GM12878 (cell line): ENCODE measurements around the gene RBMX. TPM values are rescaled to one million over a fixed set of nuclear protein-coding genes. Genes with fewer than 3 reads are reported as not detected.

Experiments used
- ATAC-seq: fragments of 200-7000 bp; cut with Tn5 transposase; 3 replicates; pipeline ENCODE4 v1.9.1; 2020; ENCODE audit warnings: mild to moderate bottlenecking, moderate library complexity
- BruUV-seq: library from RNA; stranded (reverse); fragments of 400-500 nt; replicated peaks from 2 replicates; lab custom pipeline; 2021; lab: Mats Ljungman, UMichigan
- CTCF ChIA-PET: fragments of 300-600 bp; sonication (Branson Sonifier 250); formaldehyde crosslinking; extraction: SDS; loops from one replicate; lab custom pipeline; 2021; ENCODE audit warnings: inconsistent platforms; lab: Yijun Ruan, JAX
- POLR2A ChIA-PET: fragments of 350-600 bp; formaldehyde crosslinking; extraction: SDS; loops from one replicate; lab custom pipeline; 2021; ENCODE audit warnings: inconsistent platforms; lab: Charles Lee
- RAD21 ChIA-PET: fragments of 300-600 bp; sonication (Branson Sonifier 250); formaldehyde crosslinking; loops from one replicate; lab custom pipeline; 2023; ENCODE audit warnings: antibody characterized with exemption; ENCODE audit not compliant: unreplicated experiment; lab: Charles Lee
- SMC1A ChIA-PET: fragments of 300-600 bp; sonication (Branson Sonifier 250); formaldehyde crosslinking; loops from one replicate; lab custom pipeline; 2023; ENCODE audit not compliant: unreplicated experiment, uncharacterized antibody; lab: Charles Lee
- DNase-seq: peaks from one replicate; pipeline ENCODE4 v3.0.0-alpha.2; 2011; ENCODE audit warnings: low read depth, low spot score
- FAIRE-seq: peaks from 3 replicates; lab custom pipeline; 2011; peaks lifted over from hg19 to GRCh38; lab: Jason Lieb, UNC
- H2AFZ ChIP-seq: 2 replicates; pipeline ENCODE4 v1.6.0; 2011; ENCODE audit warnings: low read depth, low read length, control low read depth; ENCODE audit not compliant: control insufficient read depth
- H3K27ac ChIP-seq: 2 replicates; pipeline ENCODE4 v1.5.1; 2011; ENCODE audit warnings: control low read depth; ENCODE audit not compliant: control insufficient read depth, insufficient read depth
- H3K27me3 ChIP-seq, 2 experiments: replicated peaks in 1 of 2; 2 replicates each; pipeline versions ENCODE4 v1.6.0 to v1.6.1; 2011; ENCODE audit warnings: low read length in 1 of 2; ENCODE audit not compliant: control insufficient read depth in 2 of 2, insufficient read depth in 2 of 2
- H3K36me3 ChIP-seq, 2 experiments: 2 replicates each; pipeline ENCODE4 v1.5.1; 2011; ENCODE audit warnings: low read length in 1 of 2; ENCODE audit not compliant: control insufficient read depth in 2 of 2, insufficient read depth in 2 of 2
- H3K4me1 ChIP-seq: 2 replicates; pipeline ENCODE4 v1.6.1; 2011; ENCODE audit warnings: mild to moderate bottlenecking, low read length, moderate library complexity, mixed read lengths; ENCODE audit not compliant: control insufficient read depth, insufficient read depth
- H3K4me2 ChIP-seq: 2 replicates; pipeline ENCODE4 v1.6.0; 2011; ENCODE audit warnings: control low read depth; ENCODE audit not compliant: control insufficient read depth, insufficient read depth
- H3K4me3 ChIP-seq: fragments of 200-600 bp; sonication (generic); 2 replicates; pipeline ENCODE4 v1.5.1; 2016
- H3K79me2 ChIP-seq: 2 replicates; pipeline ENCODE4 v1.6.0; 2011; ENCODE audit warnings: low read length; ENCODE audit not compliant: control insufficient read depth, insufficient read depth
- H3K9ac ChIP-seq: 2 replicates; pipeline ENCODE4 v1.8.0; 2011; ENCODE audit warnings: low read length, control low read depth, mixed read lengths; ENCODE audit not compliant: control insufficient read depth, insufficient read depth
- H3K9me3 ChIP-seq: replicated peaks from 3 replicates; pipeline ENCODE4 v1.5.1; 2011; ENCODE audit warnings: mild to moderate bottlenecking, low read length; ENCODE audit not compliant: control insufficient read depth, insufficient read depth
- H4K20me1 ChIP-seq: 2 replicates; pipeline ENCODE4 v1.6.0; 2011; ENCODE audit not compliant: control insufficient read depth, insufficient read depth
- BHLHE40 ChIP-seq, 2 experiments: fragments of 450-650 bp in 1 of 2; IDR thresholded peaks; 2 replicates each; pipeline ENCODE4 v1.6.1; 2011 to 2017; ENCODE audit warnings: low read depth in 2 of 2, borderline replicate concordance in 1 of 2, improper control_type of control experiment in 1 of 2, low read length in 1 of 2, mild to moderate bottlenecking in 1 of 2
- CHD4 ChIP-seq: fragments of 200-600 bp; sonication (generic); IDR thresholded peaks from 2 replicates; pipeline ENCODE4 v1.6.1; 2016; ENCODE audit warnings: mild to moderate bottlenecking
- JUNB ChIP-seq: IDR thresholded peaks from 2 replicates; pipeline ENCODE4 v1.6.1; 2016; ENCODE audit warnings: antibody characterized with exemption, mild to moderate bottlenecking
- JUND ChIP-seq: IDR thresholded peaks from 2 replicates; pipeline ENCODE4 v1.6.1; 2012; ENCODE audit warnings: low read depth, mild to moderate bottlenecking, low read length, improper control_type of control experiment, moderate library complexity
- MTA3 ChIP-seq: IDR thresholded peaks from 2 replicates; pipeline ENCODE4 v1.6.1; 2012; ENCODE audit warnings: low read length, inconsistent platforms, borderline replicate concordance
- MYC ChIP-seq: IDR thresholded peaks from 2 replicates; pipeline ENCODE4 v1.6.1; 2011; ENCODE audit warnings: mild to moderate bottlenecking, low read length, moderate library complexity, inconsistent platforms; ENCODE audit not compliant: insufficient read depth, insufficient replicate concordance, insufficient read length, severe bottlenecking
- NR2C1 ChIP-seq: fragments of 450-650 bp; IDR thresholded peaks from 2 replicates; pipeline ENCODE4 v1.6.1; 2017; ENCODE audit warnings: antibody characterized with exemption, mild to moderate bottlenecking, moderate library complexity
- POLR2AphosphoS2 ChIP-seq: IDR thresholded peaks from 2 replicates; pipeline ENCODE4 v1.6.1; 2011; ENCODE audit warnings: low read depth, mild to moderate bottlenecking, low read length, improper control_type of control experiment, moderate library complexity
- SIX5 ChIP-seq: IDR thresholded peaks from 2 replicates; pipeline ENCODE4 v1.6.1; 2011; ENCODE audit warnings: mild to moderate bottlenecking, low read depth, low read length, moderate library complexity; ENCODE audit not compliant: severe bottlenecking
- ZSCAN29 ChIP-seq: fragments of 450-650 bp; IDR thresholded peaks from 2 replicates; pipeline ENCODE4 v1.6.1; 2017; ENCODE audit warnings: mild to moderate bottlenecking, moderate library complexity
- WGBS: methylation state at CpG from one replicate; pipeline ENCODE4 v1.1.6; 2016; ENCODE audit warnings: low lambda C conversion rate; ENCODE audit not compliant: insufficient replicate concordance, insufficient coverage; ENCODE audit errors: missing lambda C conversion rate; 5-methylcytosine and 5-hydroxymethylcytosine counted together
- in situ Hi-C: fragments of 300-500 bp; cut with MboI; formaldehyde crosslinking; loops from 9 replicates; pipeline ENCODE4 v1.14.3; 2018; ENCODE audit warnings: mixed read lengths
- intact Hi-C: fragments of 100-400 bp; cut with micrococcal nuclease; formaldehyde crosslinking; loops from one replicate; pipeline ENCODE4 v1.14.2; 2022; ENCODE audit not compliant: unreplicated experiment
- polyA plus RNA-seq, 11 experiments: library from polyadenylated mRNA; depleted of rRNA in 4 of 11; unstranded in 6 of 11; stranded (reverse) in 5 of 11; fragments of >200 nt; fragmentation: Nextera tagmentation in 4 of 11; fragmentation: Illumina TruSeq in 1 of 11; extraction: Ambion mirVana in 4 of 11; extraction: Trizol in 1 of 11; gene quantifications; 1 replicate in 1 of 11; 2 replicates in 10 of 11; pipeline versions ENCODE4 v1.2.1 to v1.2.3, GENCODE V29; 2011 to 2016; ENCODE audit warnings: inconsistent platforms in 2 of 11, missing spikeins in 2 of 11, low read depth in 1 of 11
- total RNA-seq, 4 experiments: library from RNA; depleted of rRNA in 3 of 4; stranded (reverse); fragments of >200 nt in 3 of 4; fragmentation: Illumina TruSeq in 1 of 4; extraction: Trizol in 1 of 4; gene quantifications; 2 replicates each; pipeline versions ENCODE4 v1.2.1 to v1.2.3, GENCODE V29; 2013 to 2021
- TF ChIP-seq, protein P1 (sequence below): fragments of 450-650 bp; IDR thresholded peaks from 2 replicates; pipeline ENCODE4 v1.6.1; 2016; ENCODE audit warnings: mild to moderate bottlenecking, moderate library complexity, borderline replicate concordance
- TF ChIP-seq, protein P2 (sequence below): fragments of 150-350 bp; IDR thresholded peaks from 2 replicates; pipeline ENCODE4 v1.6.1; 2014; ENCODE audit warnings: mild to moderate bottlenecking, low read depth, low read length
- TF ChIP-seq, protein P3 (sequence below): IDR thresholded peaks from 2 replicates; pipeline ENCODE4 v1.6.1; 2011; ENCODE audit warnings: borderline replicate concordance, low read depth, mild to moderate bottlenecking, moderate library complexity, low read length; ENCODE audit not compliant: insufficient read depth, poor library complexity, severe bottlenecking

RBMX gene
- total and polyA plus RNA-seq, 10 of the 15 experiments (the other 5 are each of a cell fraction or from before 2014, with no cell fraction given) = 252 to 427 (median 288) TPM

DNA sequence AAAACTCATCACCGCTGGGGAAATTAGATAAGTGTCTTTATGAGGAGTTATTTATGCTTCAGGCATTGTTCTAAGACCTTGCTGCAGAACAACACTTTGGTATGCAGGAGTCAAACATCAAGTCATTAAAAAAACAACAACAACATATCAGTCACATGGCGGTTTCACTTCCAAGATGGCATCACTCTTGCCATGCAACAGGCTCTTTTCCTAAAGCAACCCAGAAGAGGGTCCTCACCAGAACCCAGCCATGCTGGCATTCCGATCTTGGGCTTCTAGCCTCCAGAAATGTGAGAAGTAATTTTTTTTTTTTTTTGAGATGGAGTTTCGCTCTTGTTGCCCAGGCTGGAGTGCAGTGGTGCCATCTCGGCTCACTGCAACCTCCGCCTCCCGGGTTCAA lies 8.7 kb upstream of the RBMX start:
- no peaks in the 10 kb centered on the region for H3K79me2 ChIP-seq

More for the DNA sequence above, 8.7 kb upstream of the RBMX start:
- ATAC-seq (no peak), DNase-seq (no peak), FAIRE-seq (no peak)
- WGBS = 71% methylated on average over 7 of the region's 7 CpGs
- RAD21 ChIA-PET = no interaction called here
- no peak overlapping the region for H3K9ac ChIP-seq
- no peaks in the 10 kb centered on the region for H4K20me1 ChIP-seq
- H3K9me3 ChIP-seq = no peaks in the 10 kb centered on the region
- POLR2A ChIA-PET = no interaction called here
- intact Hi-C loops = no loop called here
- H3K4me2 ChIP-seq = no peak overlapping the region
- no peaks in the 10 kb centered on the region for H3K4me1 ChIP-seq
- CTCF ChIA-PET = no interaction called here
- H3K36me3 ChIP-seq = no peaks in the 10 kb centered on the region
- no peak overlapping the region for H2AFZ ChIP-seq
- H3K4me3 ChIP-seq = no peak overlapping the region
- in situ Hi-C loops = no loop called here
- SMC1A ChIA-PET = no interaction called here
- TF ChIP-seq, protein P1, sequence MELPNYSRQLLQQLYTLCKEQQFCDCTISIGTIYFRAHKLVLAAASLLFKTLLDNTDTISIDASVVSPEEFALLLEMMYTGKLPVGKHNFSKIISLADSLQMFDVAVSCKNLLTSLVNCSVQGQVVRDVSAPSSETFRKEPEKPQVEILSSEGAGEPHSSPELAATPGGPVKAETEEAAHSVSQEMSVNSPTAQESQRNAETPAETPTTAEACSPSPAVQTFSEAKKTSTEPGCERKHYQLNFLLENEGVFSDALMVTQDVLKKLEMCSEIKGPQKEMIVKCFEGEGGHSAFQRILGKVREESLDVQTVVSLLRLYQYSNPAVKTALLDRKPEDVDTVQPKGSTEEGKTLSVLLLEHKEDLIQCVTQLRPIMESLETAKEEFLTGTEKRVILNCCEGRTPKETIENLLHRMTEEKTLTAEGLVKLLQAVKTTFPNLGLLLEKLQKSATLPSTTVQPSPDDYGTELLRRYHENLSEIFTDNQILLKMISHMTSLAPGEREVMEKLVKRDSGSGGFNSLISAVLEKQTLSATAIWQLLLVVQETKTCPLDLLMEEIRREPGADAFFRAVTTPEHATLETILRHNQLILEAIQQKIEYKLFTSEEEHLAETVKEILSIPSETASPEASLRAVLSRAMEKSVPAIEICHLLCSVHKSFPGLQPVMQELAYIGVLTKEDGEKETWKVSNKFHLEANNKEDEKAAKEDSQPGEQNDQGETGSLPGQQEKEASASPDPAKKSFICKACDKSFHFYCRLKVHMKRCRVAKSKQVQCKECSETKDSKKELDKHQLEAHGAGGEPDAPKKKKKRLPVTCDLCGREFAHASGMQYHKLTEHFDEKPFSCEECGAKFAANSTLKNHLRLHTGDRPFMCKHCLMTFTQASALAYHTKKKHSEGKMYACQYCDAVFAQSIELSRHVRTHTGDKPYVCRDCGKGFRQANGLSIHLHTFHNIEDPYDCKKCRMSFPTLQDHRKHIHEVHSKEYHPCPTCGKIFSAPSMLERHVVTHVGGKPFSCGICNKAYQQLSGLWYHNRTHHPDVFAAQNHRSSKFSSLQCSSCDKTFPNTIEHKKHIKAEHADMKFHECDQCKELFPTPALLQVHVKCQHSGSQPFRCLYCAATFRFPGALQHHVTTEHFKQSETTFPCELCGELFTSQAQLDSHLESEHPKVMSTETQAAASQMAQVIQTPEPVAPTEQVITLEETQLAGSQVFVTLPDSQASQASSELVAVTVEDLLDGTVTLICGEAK = no peak
- TF ChIP-seq CHD4 (no peak), JUND (no peak), POLR2AphosphoS2 (no peak), BHLHE40 (IDR thresholded peaks at IDR 0.05; ENCODE audit: borderline replicate concordance in 1 of 2, low read depth in 2 of 2, low read length in 1 of 2) (no peak), SIX5 (no peak), MTA3 (no peak), JUNB (no peak), MYC (no peak), ZSCAN29 (no peak), NR2C1 (no peak)
- TF ChIP-seq, protein P2, sequence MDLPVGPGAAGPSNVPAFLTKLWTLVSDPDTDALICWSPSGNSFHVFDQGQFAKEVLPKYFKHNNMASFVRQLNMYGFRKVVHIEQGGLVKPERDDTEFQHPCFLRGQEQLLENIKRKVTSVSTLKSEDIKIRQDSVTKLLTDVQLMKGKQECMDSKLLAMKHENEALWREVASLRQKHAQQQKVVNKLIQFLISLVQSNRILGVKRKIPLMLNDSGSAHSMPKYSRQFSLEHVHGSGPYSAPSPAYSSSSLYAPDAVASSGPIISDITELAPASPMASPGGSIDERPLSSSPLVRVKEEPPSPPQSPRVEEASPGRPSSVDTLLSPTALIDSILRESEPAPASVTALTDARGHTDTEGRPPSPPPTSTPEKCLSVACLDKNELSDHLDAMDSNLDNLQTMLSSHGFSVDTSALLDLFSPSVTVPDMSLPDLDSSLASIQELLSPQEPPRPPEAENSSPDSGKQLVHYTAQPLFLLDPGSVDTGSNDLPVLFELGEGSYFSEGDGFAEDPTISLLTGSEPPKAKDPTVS = no peak
- TF ChIP-seq, protein P3, sequence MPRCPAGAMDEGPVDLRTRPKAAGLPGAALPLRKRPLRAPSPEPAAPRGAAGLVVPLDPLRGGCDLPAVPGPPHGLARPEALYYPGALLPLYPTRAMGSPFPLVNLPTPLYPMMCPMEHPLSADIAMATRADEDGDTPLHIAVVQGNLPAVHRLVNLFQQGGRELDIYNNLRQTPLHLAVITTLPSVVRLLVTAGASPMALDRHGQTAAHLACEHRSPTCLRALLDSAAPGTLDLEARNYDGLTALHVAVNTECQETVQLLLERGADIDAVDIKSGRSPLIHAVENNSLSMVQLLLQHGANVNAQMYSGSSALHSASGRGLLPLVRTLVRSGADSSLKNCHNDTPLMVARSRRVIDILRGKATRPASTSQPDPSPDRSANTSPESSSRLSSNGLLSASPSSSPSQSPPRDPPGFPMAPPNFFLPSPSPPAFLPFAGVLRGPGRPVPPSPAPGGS = no peak
- H3K27me3 ChIP-seq = no peaks in the 10 kb centered on the region
- no peak overlapping the region for H3K27ac ChIP-seq
- BruUV-seq = no TSS peak
